Omental fat pad (tissue), 4 donors: ENCODE results near the gene PDE3B. TPM values are rescaled to one million over a fixed set of nuclear protein-coding genes. Genes with fewer than 3 reads are reported as not detected.
"Not testable (repeated sequence)": the region's sequence is repeated elsewhere in the genome, so short reads cannot be mapped to it uniquely, and the experiment has no call there.

Experiments
- ATAC-seq: fragments of 150-250 bp; one replicate; pipeline ENCODE4 v1.9.1; 2016; ENCODE audit warnings: mild to moderate bottlenecking, moderate library complexity; ENCODE audit not compliant: low FRiP score
- DNase-seq: peaks from one replicate; pipeline ENCODE4 v3.0.0-alpha.2; 2019; ENCODE audit warnings: low spot score
- CTCF ChIP-seq, 3 donors: fragments of 450-650 bp; IDR thresholded peaks; one replicate each; pipeline ENCODE4 v1.5.1; 2016 to 2017; ENCODE audit warnings: antibody characterized with exemption in 3 of 3, mild to moderate bottlenecking in 3 of 3, moderate library complexity in 2 of 3
- total RNA-seq, 4 donors: library from RNA; depleted of rRNA; stranded (reverse); fragments of >200 nt; gene quantifications; one replicate each; pipeline ENCODE4 v1.1.0, GENCODE V29; 2016

Gene PDE3B
- total RNA-seq, 4 donors from 2014 or later: 83.7 to 194 (median 94.5) TPM

GRCh38 chr11:14766585-14766984 lies 123.0 kb downstream of the PDE3B start:
- no peak for TF ChIP-seq CTCF (IDR thresholded peaks at IDR 0.05)
- no peak for ATAC-seq
- DNase-seq: no peak

GRCh38 chr11:14768526-14769188 lies 125.1 kb downstream of the PDE3B start:
- ATAC-seq (no peak), DNase-seq (no peak)
- no peak for TF ChIP-seq CTCF (IDR thresholded peaks at IDR 0.05)

GRCh38 chr11:14773755-14774154 lies 130.2 kb downstream of the PDE3B start:
- no peak for TF ChIP-seq CTCF (IDR thresholded peaks at IDR 0.05)
- no peak for DNase-seq

GRCh38 chr11:14774721-14775120 lies 131.1 kb downstream of the PDE3B start:
- TF ChIP-seq CTCF (IDR thresholded peaks at IDR 0.05): no peak
- DNase-seq: no peak
- ATAC-seq: no peak

More at GRCh38 chr11:14773755-14774154, 130.2 kb downstream of the PDE3B start:
- no peak for ATAC-seq

- ATAC-seq: no peak
- TF ChIP-seq CTCF (IDR thresholded peaks at IDR 0.05): no peak
Measured at GRCh38 chr11:14775897-14776296, 132.3 kb downstream of the PDE3B start.

GRCh38 chr11:14778460-14778859 lies 134.9 kb downstream of the PDE3B start:
- not testable (repeated sequence) for DNase-seq, ATAC-seq

More at GRCh38 chr11:14775897-14776296, 132.3 kb downstream of the PDE3B start:
- DNase-seq: no peak

- no peak for DNase-seq
- ATAC-seq: no peak
- TF ChIP-seq CTCF (IDR thresholded peaks at IDR 0.05): no peak
Measured at GRCh38 chr11:14783788-14784187, 140.2 kb downstream of the PDE3B start.
